Esophagus muscularis mucosa (tissue), 3 donors: ENCODE measurements around the gene KIRREL3.

Experiments
- POLR2A ChIP-seq: fragments of 450-650 bp; IDR thresholded peaks from one replicate; pipeline ENCODE4 v1.6.1; 2017; ENCODE audit warnings: antibody characterized with exemption, moderate library complexity, mild to moderate bottlenecking, low read depth
- POLR2AphosphoS5 ChIP-seq, 2 donors: sonication (generic); formaldehyde crosslinking; IDR thresholded peaks; one replicate each; pipeline ENCODE4 v1.6.1; 2017; ENCODE audit warnings: antibody characterized with exemption in 2 of 2
- TF ChIP-seq, protein P1 (sequence below), 3 experiments: fragments of 200-600 bp in 2 of 3; fragments of 450-650 bp in 1 of 3; sonication (generic) in 2 of 3; IDR thresholded peaks; one replicate each; pipeline ENCODE4 v1.5.1; 2017 to 2019; ENCODE audit warnings: antibody characterized with exemption in 3 of 3, mild to moderate bottlenecking in 2 of 3, moderate library complexity in 1 of 3

GRCh38 chr11:126512741-126513715 is 487.5 kb downstream of the KIRREL3 start:
- TF ChIP-seq, protein P1, sequence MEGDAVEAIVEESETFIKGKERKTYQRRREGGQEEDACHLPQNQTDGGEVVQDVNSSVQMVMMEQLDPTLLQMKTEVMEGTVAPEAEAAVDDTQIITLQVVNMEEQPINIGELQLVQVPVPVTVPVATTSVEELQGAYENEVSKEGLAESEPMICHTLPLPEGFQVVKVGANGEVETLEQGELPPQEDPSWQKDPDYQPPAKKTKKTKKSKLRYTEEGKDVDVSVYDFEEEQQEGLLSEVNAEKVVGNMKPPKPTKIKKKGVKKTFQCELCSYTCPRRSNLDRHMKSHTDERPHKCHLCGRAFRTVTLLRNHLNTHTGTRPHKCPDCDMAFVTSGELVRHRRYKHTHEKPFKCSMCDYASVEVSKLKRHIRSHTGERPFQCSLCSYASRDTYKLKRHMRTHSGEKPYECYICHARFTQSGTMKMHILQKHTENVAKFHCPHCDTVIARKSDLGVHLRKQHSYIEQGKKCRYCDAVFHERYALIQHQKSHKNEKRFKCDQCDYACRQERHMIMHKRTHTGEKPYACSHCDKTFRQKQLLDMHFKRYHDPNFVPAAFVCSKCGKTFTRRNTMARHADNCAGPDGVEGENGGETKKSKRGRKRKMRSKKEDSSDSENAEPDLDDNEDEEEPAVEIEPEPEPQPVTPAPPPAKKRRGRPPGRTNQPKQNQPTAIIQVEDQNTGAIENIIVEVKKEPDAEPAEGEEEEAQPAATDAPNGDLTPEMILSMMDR (IDR thresholded peaks at IDR 0.05): no peak
- TF ChIP-seq POLR2A (no peak), POLR2AphosphoS5 (IDR thresholded peaks at IDR 0.05) (no peak)
